IMR-90 (cell line): ENCODE measurements around the gene VEGFC. TPM values are rescaled to one million over a fixed set of nuclear protein-coding genes. Genes with fewer than 3 reads are reported as not detected.

Source experiments
- ATAC-seq: fragments of 200-7000 bp; cut with Tn5 transposase; 2 replicates; pipeline ENCODE4 v1.9.1; 2020; ENCODE audit warnings: low read depth, mild to moderate bottlenecking, moderate library complexity
- BruUV-seq: library from RNA; stranded (reverse); fragments of 400-500 nt; replicated peaks from 2 replicates; lab custom pipeline; 2021; lab: Mats Ljungman, UMichigan
- CTCF ChIA-PET: fragments of 300-600 bp; formaldehyde crosslinking; extraction: SDS; loops from one replicate; lab custom pipeline; 2021; ENCODE audit warnings: antibody characterized with exemption; lab: Yijun Ruan, JAX
- POLR2A ChIA-PET: fragments of 300-600 bp; sonication (Branson Sonifier 250); formaldehyde crosslinking; loops from one replicate; lab custom pipeline; 2022; ENCODE audit warnings: antibody characterized with exemption; ENCODE audit not compliant: unreplicated experiment; lab: Charles Lee
- DNase-seq: peaks from one replicate; pipeline ENCODE4 v3.0.0; 2013
- H2AFZ ChIP-seq: replicated peaks from 2 replicates; pipeline ENCODE3; 2013; ENCODE audit warnings: low read length, mild to moderate bottlenecking; ENCODE audit not compliant: poor library complexity
- H2AK5ac ChIP-seq: 2 replicates; pipeline ENCODE4 v1.6.1; 2013; ENCODE audit warnings: low read depth, low read length, inconsistent platforms
- H2AK9ac ChIP-seq: replicated peaks from 2 replicates; pipeline ENCODE3; 2013; ENCODE audit warnings: mild to moderate bottlenecking, low read depth, low read length, moderate library complexity; ENCODE audit not compliant: poor library complexity
- H2BK120ac ChIP-seq: 2 replicates; pipeline ENCODE4 v1.6.1; 2013; ENCODE audit warnings: low read depth, low read length, inconsistent platforms
- H2BK15ac ChIP-seq: 3 replicates; pipeline ENCODE4 v1.6.1; 2013; ENCODE audit warnings: low read depth, low read length, inconsistent platforms
- H2BK20ac ChIP-seq: 2 replicates; pipeline ENCODE4 v1.6.1; 2013; ENCODE audit warnings: low read depth, mild to moderate bottlenecking, inconsistent platforms, low read length, moderate library complexity
- H2BK5ac ChIP-seq: 2 replicates; pipeline ENCODE4 v1.6.1; 2013; ENCODE audit warnings: mild to moderate bottlenecking, low read depth, low read length, inconsistent platforms; ENCODE audit not compliant: poor library complexity, severe bottlenecking
- H3K14ac ChIP-seq: replicated peaks from 2 replicates; pipeline ENCODE4 v1.6.1; 2013; ENCODE audit warnings: low read depth, low read length, inconsistent platforms
- H3K18ac ChIP-seq: 2 replicates; pipeline ENCODE4 v1.6.1; 2013; ENCODE audit warnings: low read depth, low read length, control low read depth
- H3K23ac ChIP-seq: 2 replicates; pipeline ENCODE4 v1.6.1; 2013; ENCODE audit warnings: low read depth, low read length, inconsistent platforms
- H3K27ac ChIP-seq: 2 replicates; pipeline ENCODE4 v1.5.1; 2013; ENCODE audit warnings: mild to moderate bottlenecking, control low read depth, low read length; ENCODE audit not compliant: insufficient read depth
- H3K27me3 ChIP-seq: 2 replicates; pipeline ENCODE4 v1.6.1; 2013; ENCODE audit warnings: low read length; ENCODE audit not compliant: control insufficient read depth, insufficient read depth
- H3K36me3 ChIP-seq: 2 replicates; pipeline ENCODE4 v1.6.1; 2013; ENCODE audit warnings: low read length, mixed read lengths; ENCODE audit not compliant: control insufficient read depth, insufficient read depth
- H3K4ac ChIP-seq: 2 replicates; pipeline ENCODE4 v1.6.1; 2013; ENCODE audit warnings: low read depth, low read length, inconsistent platforms
- H3K4me1 ChIP-seq: 2 replicates; pipeline ENCODE4 v1.6.1; 2013; ENCODE audit warnings: low read length, mixed read lengths; ENCODE audit not compliant: control insufficient read depth, insufficient read depth
- H3K4me2 ChIP-seq: 2 replicates; pipeline ENCODE4 v1.6.1; 2013; ENCODE audit warnings: low read depth, mild to moderate bottlenecking, control low read depth, low read length, moderate library complexity
- H3K4me3 ChIP-seq: 2 replicates; pipeline ENCODE4 v1.5.1; 2013; ENCODE audit warnings: low read depth, mild to moderate bottlenecking, control low read depth, low read length, moderate library complexity; ENCODE audit not compliant: insufficient read depth
- H3K56ac ChIP-seq: 2 replicates; pipeline ENCODE4 v1.6.1; 2013; ENCODE audit warnings: low read length, inconsistent platforms; ENCODE audit not compliant: insufficient read depth; ENCODE audit errors: extremely low read depth
- H3K79me1 ChIP-seq, 2 experiments: 2 replicates each; pipeline ENCODE4 v1.6.1; 2013; ENCODE audit warnings: low read length in 2 of 2, inconsistent platforms in 1 of 2, low read depth in 1 of 2
- H3K9ac ChIP-seq: 2 replicates; pipeline ENCODE4 v1.6.1; 2013; ENCODE audit warnings: low read depth, low read length, control low read depth
- H3K9me1 ChIP-seq: 2 replicates; pipeline ENCODE4 v1.6.1; 2013; ENCODE audit warnings: low read length, inconsistent platforms; ENCODE audit not compliant: insufficient read depth
- H3K9me3 ChIP-seq: 2 replicates; pipeline ENCODE4 v1.6.1; 2013; ENCODE audit warnings: low read length; ENCODE audit not compliant: control insufficient read depth, insufficient read depth
- H4K20me1 ChIP-seq: 2 replicates; pipeline ENCODE4 v1.6.1; 2013; ENCODE audit warnings: low read length, inconsistent platforms; ENCODE audit not compliant: insufficient read depth
- H4K5ac ChIP-seq: 2 replicates; pipeline ENCODE4 v1.6.1; 2013; ENCODE audit warnings: mild to moderate bottlenecking, low read depth, low read length, control low read depth
- H4K8ac ChIP-seq, 2 experiments: 2 replicates each; pipeline ENCODE4 v1.6.1; 2013; ENCODE audit warnings: low read depth in 2 of 2, low read length in 2 of 2, control low read depth in 1 of 2, inconsistent platforms in 1 of 2
- H4K91ac ChIP-seq: 2 replicates; pipeline ENCODE4 v1.6.1; 2013; ENCODE audit warnings: low read depth, low read length, inconsistent platforms; ENCODE audit not compliant: insufficient read depth
- BHLHE40 ChIP-seq: fragments of 150-350 bp; IDR thresholded peaks from 2 replicates; pipeline ENCODE4 v1.6.1; 2016; ENCODE audit warnings: mild to moderate bottlenecking, low read depth, low read length
- CEBPB ChIP-seq: IDR thresholded peaks from 2 replicates; pipeline ENCODE4 v1.6.1; 2012; ENCODE audit warnings: low read depth, low read length, improper control_type of control experiment
- CHD1 ChIP-seq: IDR thresholded peaks from 2 replicates; pipeline ENCODE4 v1.6.1; 2012; ENCODE audit warnings: low read depth, low read length, improper control_type of control experiment
- CTCF ChIP-seq: conservative IDR thresholded peaks from 2 replicates; pipeline ENCODE4 v1.5.1; 2012; ENCODE audit warnings: mild to moderate bottlenecking, low read depth, low read length, improper control_type of control experiment
- ELK1 ChIP-seq: fragments of 150-350 bp; IDR thresholded peaks from 2 replicates; pipeline ENCODE4 v1.6.1; 2016; ENCODE audit warnings: low read depth, mild to moderate bottlenecking, low read length, moderate library complexity, borderline replicate concordance
- FOS ChIP-seq: fragments of 150-350 bp; IDR thresholded peaks from 2 replicates; pipeline ENCODE4 v1.6.1; 2016; ENCODE audit warnings: low read depth, low read length
- MAFK ChIP-seq: IDR thresholded peaks from 2 replicates; pipeline ENCODE4 v1.6.1; 2012; ENCODE audit warnings: low read depth, low read length, improper control_type of control experiment
- MAZ ChIP-seq: IDR thresholded peaks from 2 replicates; pipeline ENCODE4 v1.6.1; 2012; ENCODE audit warnings: low read depth, mild to moderate bottlenecking, low read length, improper control_type of control experiment, moderate library complexity, borderline replicate concordance
- MXI1 ChIP-seq: IDR thresholded peaks from 2 replicates; pipeline ENCODE4 v1.6.1; 2012; ENCODE audit warnings: low read depth, mild to moderate bottlenecking, low read length, moderate library complexity, borderline replicate concordance
- NFE2L2 ChIP-seq: fragments of 150-350 bp; IDR thresholded peaks from 2 replicates; pipeline ENCODE4 v1.6.1; 2016; ENCODE audit warnings: low read depth, mild to moderate bottlenecking, low read length
- POLR2A ChIP-seq: IDR thresholded peaks from 2 replicates; pipeline ENCODE4 v1.6.1; 2012; ENCODE audit warnings: mild to moderate bottlenecking, low read depth, low read length
- RCOR1 ChIP-seq: IDR thresholded peaks from 2 replicates; pipeline ENCODE4 v1.6.1; 2012; ENCODE audit warnings: mild to moderate bottlenecking, low read length, improper control_type of control experiment; ENCODE audit not compliant: insufficient replicate concordance
- RFX5 ChIP-seq: IDR thresholded peaks from 2 replicates; pipeline ENCODE4 v1.8.0; 2012; ENCODE audit warnings: low read depth, mild to moderate bottlenecking, low read length, moderate library complexity
- SMC3 ChIP-seq: fragments of 150-350 bp; IDR thresholded peaks from 2 replicates; pipeline ENCODE4 v1.6.1; 2016; ENCODE audit warnings: low read depth, mild to moderate bottlenecking, antibody characterized with exemption, low read length, moderate library complexity
- USF2 ChIP-seq: fragments of 150-350 bp; IDR thresholded peaks from 2 replicates; pipeline ENCODE4 v1.6.1; 2017; ENCODE audit warnings: mild to moderate bottlenecking, antibody characterized with exemption, low read length, low read depth
- WGBS, 2 experiments: methylation state at CpG; one replicate each; pipeline versions ENCODE4 v1.1.5 to v1.1.7; 2013; ENCODE audit warnings: missing lambda C conversion rate in 2 of 2; ENCODE audit not compliant: insufficient read length in 1 of 2; ENCODE audit errors: extremely low coverage in 2 of 2; 5-methylcytosine and 5-hydroxymethylcytosine counted together
- dilution Hi-C: fragments of 300-500 bp; cut with HindIII; formaldehyde crosslinking; loops from one replicate; pipeline ENCODE4 v1.14.3; 2018; ENCODE audit warnings: low sequenced_read_pairs; ENCODE audit not compliant: unreplicated experiment
- in situ Hi-C: fragments of 300-500 bp; cut with MboI; formaldehyde crosslinking; loops from 3 replicates; pipeline ENCODE4 v1.14.3; 2019; ENCODE audit warnings: low sequenced_read_pairs, inconsistent platforms, mixed read lengths
- intact Hi-C: fragments of 100-400 bp; cut with micrococcal nuclease; formaldehyde crosslinking; loops from 2 replicates; pipeline ENCODE4 v1.10.0; 2022
- polyA plus RNA-seq, 3 experiments: library from polyadenylated mRNA; depleted of rRNA; stranded (reverse); fragments of >200 nt; gene quantifications; 2 replicates each; pipeline ENCODE4 v1.2.3, GENCODE V29; 2012; ENCODE audit warnings: low replicate concordance in 1 of 3
- total RNA-seq: library from RNA; depleted of rRNA; stranded (reverse); fragments of >200 nt; gene quantifications from 2 replicates; pipeline ENCODE4 v1.2.3, GENCODE V29; 2012

Gene VEGFC
- total and polyA plus RNA-seq, 2 of the 4 experiments (the other 2 are of a cell fraction): 22.9 to 49.7 TPM

- POLR2A ChIA-PET: no interaction called here
- Histone ChIP-seq H3K9me1 (peaks cover 11% of the 10 kb centered on the region), H4K91ac (no peak overlapping the region), H3K79me1 (peaks cover 0 to 23% of the 10 kb centered on the region in 2 experiments; a peak in 2 of 4 replicates), H3K4me2 (peak overlapping the region; percentile 30; the same call in 1 of the 2 replicates), H3K4me1 (peaks cover 22% of the 10 kb centered on the region; the same call in 1 of the 2 replicates), H3K9me3 (no peaks in the 10 kb centered on the region), H2AK5ac (no peak overlapping the region), H3K4ac (no peak overlapping the region), H4K20me1 (peaks cover 51% of the 10 kb centered on the region), H4K8ac (no peak overlapping the region), H2AFZ (no peak overlapping the region), H2BK5ac (peak overlapping the region; percentile 42), H3K14ac (no peak overlapping the region), H3K18ac (no peak overlapping the region), H2BK20ac (no peak overlapping the region), H3K27ac (no peak overlapping the region), H3K36me3 (no peaks in the 10 kb centered on the region), H2AK9ac (no peak overlapping the region), H3K27me3 (no peaks in the 10 kb centered on the region), H3K9ac (no peak overlapping the region), H2BK120ac (no peak overlapping the region), H2BK15ac (no peak overlapping the region), H3K4me3 (no peak overlapping the region), H4K5ac (no peak overlapping the region), H3K56ac (no peak overlapping the region), H3K23ac (no peak overlapping the region)
- dilution Hi-C loops (no loop called here), intact Hi-C loops (no loop called here), in situ Hi-C loops (no loop called here)
- ATAC-seq (no peak), DNase-seq (no peak)
- BruUV-seq: no TSS peak
- TF ChIP-seq FOS (no peak), RFX5 (no peak), CHD1 (no peak), ELK1 (no peak), SMC3 (no peak), MXI1 (no peak), NFE2L2 (no peak), USF2 (no peak), CTCF (no peak), BHLHE40 (no peak), MAFK (no peak), RCOR1 (no peak), MAZ (no peak), POLR2A (no peak), CEBPB (no peak)
- CTCF ChIA-PET: interaction anchor here (1.4 kb wide), 1 partner anchor 296 kb away, joined by 6 read pairs; no protein-coding TSS in a partner anchor
- no CpG with 5 or more reads among the region's 2 CpGs for WGBS, 2 experiments
Observed at GRCh38 chr4:176751061-176751460, 41.7 kb downstream of the VEGFC start.
